H1 (cell line): ENCODE data around the gene GRIA2.
"Not testable (repeated sequence)": the region's sequence is repeated elsewhere in the genome, so short reads cannot be mapped to it uniquely, and the experiment has no call there.

Experiments used
- FOSL1 ChIP-seq: IDR thresholded peaks from 2 replicates; pipeline ENCODE4 v1.6.1; 2011; ENCODE audit warnings: mild to moderate bottlenecking, low read depth, low read length, moderate library complexity; ENCODE audit not compliant: insufficient read depth
- JUN ChIP-seq: IDR thresholded peaks from 2 replicates; pipeline ENCODE4 v1.6.1; 2011; ENCODE audit warnings: low read depth, mild to moderate bottlenecking, improper control_type of control experiment, low read length
- NANOG ChIP-seq: IDR thresholded peaks from 2 replicates; pipeline ENCODE4 v1.6.1; 2011; ENCODE audit warnings: low read length, low read depth, mild to moderate bottlenecking, inconsistent platforms; ENCODE audit not compliant: insufficient read depth, poor library complexity, severe bottlenecking
- POLR2A ChIP-seq, 2 experiments: IDR thresholded peaks; 1 replicate in 1 of 2; 2 replicates in 1 of 2; pipeline ENCODE4 v1.6.1; 2011; ENCODE audit warnings: low read depth in 2 of 2, low read length in 2 of 2, mild to moderate bottlenecking in 2 of 2; ENCODE audit errors: control extremely low read depth in 1 of 2
- SP1 ChIP-seq: IDR thresholded peaks from 2 replicates; pipeline ENCODE4 v1.6.1; 2011; ENCODE audit warnings: low read depth, low read length
- SP2 ChIP-seq: IDR thresholded peaks from 2 replicates; pipeline ENCODE4 v1.6.1; 2012; ENCODE audit warnings: mild to moderate bottlenecking, low read length, inconsistent platforms
- TCF12 ChIP-seq: IDR thresholded peaks from 2 replicates; pipeline ENCODE4 v1.6.1; 2011; ENCODE audit warnings: low read depth, mild to moderate bottlenecking, low read length
- TF ChIP-seq, protein P1 (sequence below), 3 experiments: IDR thresholded peaks; 1 replicate in 2 of 3; 2 replicates in 1 of 3; pipeline versions ENCODE4 v1.5.1 to v1.6.1; 2011; ENCODE audit warnings: low read length in 3 of 3, mild to moderate bottlenecking in 3 of 3, inconsistent platforms in 2 of 3, low read depth in 1 of 3, moderate library complexity in 1 of 3; ENCODE audit not compliant: insufficient read depth in 1 of 3; ENCODE audit errors: control extremely low read depth in 1 of 3

DNA sequence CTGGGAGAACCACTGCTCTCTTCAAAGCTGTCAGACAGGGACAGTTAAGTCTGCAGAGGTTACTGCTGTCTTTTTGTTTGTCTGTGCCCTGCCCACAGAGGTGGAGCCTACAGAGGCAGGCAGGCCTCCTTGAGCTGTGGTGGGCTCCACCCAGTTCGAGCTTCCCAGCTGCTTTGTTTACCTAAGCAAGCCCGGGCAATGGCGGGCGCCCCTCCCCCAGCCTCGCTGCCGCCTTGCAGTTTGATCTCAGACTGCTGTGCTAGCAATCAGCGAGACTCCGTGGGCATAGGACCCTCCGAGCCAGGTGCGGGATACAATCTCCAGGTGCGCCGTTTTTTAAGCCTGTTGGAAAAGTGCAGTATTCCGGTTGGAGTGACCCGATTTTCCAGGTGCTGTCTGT lies 40.3 kb upstream of the GRIA2 start:
- TF ChIP-seq SP1; SP2; FOSL1; POLR2A (IDR thresholded peaks at IDR 0.05; ENCODE audit: control extremely low read depth in 1 of 2, low read depth in 2 of 2, low read length in 2 of 2); JUN; TCF12; NANOG: not testable (repeated sequence)
- TF ChIP-seq, protein P1, sequence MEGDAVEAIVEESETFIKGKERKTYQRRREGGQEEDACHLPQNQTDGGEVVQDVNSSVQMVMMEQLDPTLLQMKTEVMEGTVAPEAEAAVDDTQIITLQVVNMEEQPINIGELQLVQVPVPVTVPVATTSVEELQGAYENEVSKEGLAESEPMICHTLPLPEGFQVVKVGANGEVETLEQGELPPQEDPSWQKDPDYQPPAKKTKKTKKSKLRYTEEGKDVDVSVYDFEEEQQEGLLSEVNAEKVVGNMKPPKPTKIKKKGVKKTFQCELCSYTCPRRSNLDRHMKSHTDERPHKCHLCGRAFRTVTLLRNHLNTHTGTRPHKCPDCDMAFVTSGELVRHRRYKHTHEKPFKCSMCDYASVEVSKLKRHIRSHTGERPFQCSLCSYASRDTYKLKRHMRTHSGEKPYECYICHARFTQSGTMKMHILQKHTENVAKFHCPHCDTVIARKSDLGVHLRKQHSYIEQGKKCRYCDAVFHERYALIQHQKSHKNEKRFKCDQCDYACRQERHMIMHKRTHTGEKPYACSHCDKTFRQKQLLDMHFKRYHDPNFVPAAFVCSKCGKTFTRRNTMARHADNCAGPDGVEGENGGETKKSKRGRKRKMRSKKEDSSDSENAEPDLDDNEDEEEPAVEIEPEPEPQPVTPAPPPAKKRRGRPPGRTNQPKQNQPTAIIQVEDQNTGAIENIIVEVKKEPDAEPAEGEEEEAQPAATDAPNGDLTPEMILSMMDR (IDR thresholded peaks at IDR 0.05; ENCODE audit: control extremely low read depth in 1 of 3, insufficient read depth in 1 of 3, low read depth in 1 of 3, low read length in 3 of 3): not testable (repeated sequence)
